ENCODE results near the gene WDR27. TPM values are rescaled to one million over a fixed set of nuclear protein-coding genes. Genes with fewer than 3 reads are reported as not detected.

WDR27 gene
- total and polyA plus RNA-seq, 11 donors = 2.2 to 12.3 (median 5.7) TPM

GRCh38 chr6:169643521-169643920 lies 58.3 kb downstream of the WDR27 start:
- intact Hi-C loops (cut with DNase I) = no loop called here
- no peak for ATAC-seq
- WGBS, 4 donors = 81 to 91% (median 89%) methylated on average over 1 of the region's 1 CpG

GRCh38 chr6:169642455-169642854 lies 59.4 kb downstream of the WDR27 start:
- no peaks in the 10 kb centered on the region for H3K4me1 ChIP-seq
- H3K9me3 ChIP-seq = no peaks in the 10 kb centered on the region
- no peak for DNase-seq
- ATAC-seq = peak in 1 of 4 donors; percentile 30
- H3K36me3 ChIP-seq = peaks cover 0 to 6% (median 3%) of the 10 kb centered on the region in 9 donors
- no peaks in the 10 kb centered on the region for H3K27me3 ChIP-seq
- intact Hi-C loops (cut with DNase I) = no loop called here
- no peak overlapping the region for H3K27ac ChIP-seq
- no peak for TF ChIP-seq POLR2A (IDR thresholded peaks at IDR 0.05)
- WGBS, 4 donors = 91 to 97% (median 93%) methylated on average over 14 to 15 of the region's 15 CpGs
- H3K4me3 ChIP-seq = no peak overlapping the region

More at GRCh38 chr6:169643521-169643920, 58.3 kb downstream of the WDR27 start:
- TF ChIP-seq POLR2A (IDR thresholded peaks at IDR 0.05) = no peak
- TF ChIP-seq CTCF (IDR thresholded peaks at IDR 0.05) = no peak
- Histone ChIP-seq H3K4me1 (no peaks in the 10 kb centered on the region), H3K4me3 (no peak overlapping the region), H3K9me3 (no peaks in the 10 kb centered on the region), H3K27ac (no peak overlapping the region), H3K36me3 (peaks cover 0 to 2% (median 0%) of the 10 kb centered on the region in 9 donors), H3K27me3 (no peaks in the 10 kb centered on the region)
- no peak for DNase-seq

- peaks cover 0 to 12% (median 5%) of the 10 kb centered on the region in 9 donors for H3K36me3 ChIP-seq
- TF ChIP-seq POLR2A (IDR thresholded peaks at IDR 0.05) (no peak), CTCF (IDR thresholded peaks at IDR 0.05) (no peak)
- H3K27me3 ChIP-seq = no peaks in the 10 kb centered on the region
- no peak overlapping the region for H3K27ac ChIP-seq
- ATAC-seq = no peak
- intact Hi-C loops (cut with DNase I) = no loop called here
- no peak for DNase-seq
- H3K4me1 ChIP-seq = no peaks in the 10 kb centered on the region
- H3K4me3 ChIP-seq = no peak overlapping the region
- WGBS, 4 donors = 96 to 98% (median 97%) methylated on average over 28 of the region's 28 CpGs
- no peaks in the 10 kb centered on the region for H3K9me3 ChIP-seq
These were observed 60.3 kb downstream of the WDR27 start for GRCh38 chr6:169641461-169642085.

- Histone ChIP-seq H3K27ac (no peak overlapping the region), H3K4me1 (peaks cover 0 to 5% (median 0%) of the 10 kb centered on the region in 12 donors), H3K9me3 (no peaks in the 10 kb centered on the region), H3K4me3 (no peak overlapping the region), H3K27me3 (no peaks in the 10 kb centered on the region), H3K36me3 (peaks cover 0 to 12% (median 5%) of the 10 kb centered on the region in 9 donors)
- DNase-seq (no peak), ATAC-seq (no peak)
- intact Hi-C loops (cut with DNase I) = no loop called here
- TF ChIP-seq POLR2A (IDR thresholded peaks at IDR 0.05) (no peak), CTCF (IDR thresholded peaks at IDR 0.05) (no peak)
- 89 to 96% (median 92%) methylated on average over 16 to 18 of the region's 18 CpGs for WGBS, 4 donors
These were observed 60.8 kb downstream of the WDR27 start for GRCh38 chr6:169640983-169641382.

Measured in heart left ventricle (tissue), 16 donors.